K562 (cell line): ENCODE measurements around the gene DPEP1. TPM values are rescaled to one million over a fixed set of nuclear protein-coding genes. Genes with fewer than 3 reads are reported as not detected.

ENCODE experiments used
- CBFA2T3 ChIP-seq: fragments of 450-650 bp; IDR thresholded peaks from 2 replicates; pipeline ENCODE4 v1.6.1; 2017
- CCNT2 ChIP-seq: IDR thresholded peaks from 2 replicates; pipeline ENCODE4 v1.6.1; 2011; ENCODE audit warnings: borderline replicate concordance, low read depth, mild to moderate bottlenecking, moderate library complexity, mixed read lengths, low read length; ENCODE audit not compliant: insufficient read length; ENCODE audit errors: extremely low read depth
- CHD2 ChIP-seq: IDR thresholded peaks from 2 replicates; pipeline ENCODE4 v1.6.1; 2011; ENCODE audit warnings: low read depth, low read length
- CREB1 ChIP-seq, 2 experiments: sonication (generic) in 1 of 2; formaldehyde crosslinking in 1 of 2; IDR thresholded peaks; 2 replicates each; pipeline versions ENCODE4 v1.6.1 to v1.8.0; 2012 to 2022; ENCODE audit warnings: inconsistent platforms in 1 of 2, mild to moderate bottlenecking in 1 of 2, missing genetic modification reagents in 1 of 2, moderate library complexity in 1 of 2
- CREM ChIP-seq: IDR thresholded peaks from 2 replicates; pipeline ENCODE4 v1.6.1; 2014; ENCODE audit warnings: antibody characterized with exemption, low read depth
- EGR1 ChIP-seq: fragments of 450-650 bp; conservative IDR thresholded peaks from 2 replicates; pipeline ENCODE4 v1.6.1; 2017; ENCODE audit warnings: mild to moderate bottlenecking
- GABPB2 ChIP-seq: fragments of 250-450 bp; sonication (Bioruptor Pico); conservative IDR thresholded peaks from 2 replicates; pipeline ENCODE4 v1.5.1; 2021; ENCODE audit warnings: mild to moderate bottlenecking
- GATAD2A ChIP-seq: fragments of 450-650 bp; IDR thresholded peaks from 2 replicates; pipeline ENCODE4 v1.6.1; 2017
- HCFC1 ChIP-seq: IDR thresholded peaks from 2 replicates; pipeline ENCODE4 v1.6.1; 2012; ENCODE audit warnings: low read depth, low read length, improper control_type of control experiment
- MCM7 ChIP-seq, 2 experiments: fragments of 450-650 bp; IDR thresholded peaks; 2 replicates each; pipeline ENCODE4 v1.6.1; 2016 to 2018
- MITF ChIP-seq: IDR thresholded peaks from 2 replicates; pipeline ENCODE4 v1.6.1; 2014; ENCODE audit warnings: antibody characterized with exemption
- POLR2G ChIP-seq: fragments of 200-400 bp; formaldehyde crosslinking; IDR thresholded peaks from 2 replicates; pipeline ENCODE4 v1.6.1; 2017; ENCODE audit warnings: low read depth, mild to moderate bottlenecking, antibody characterized with exemption, low read length, moderate library complexity
- PPARD ChIP-seq: fragments of 250-450 bp; sonication (Bioruptor Pico); IDR thresholded peaks from 2 replicates; pipeline ENCODE4 v1.8.0; 2022; ENCODE audit warnings: inconsistent platforms, mild to moderate bottlenecking, moderate library complexity
- PYGO2 ChIP-seq: fragments of 450-650 bp; IDR thresholded peaks from 2 replicates; pipeline ENCODE4 v1.6.1; 2016; ENCODE audit warnings: mild to moderate bottlenecking, missing genetic modification characterization, moderate library complexity, missing compliant biosample characterization
- RB1 ChIP-seq: fragments of 450-650 bp; IDR thresholded peaks from 2 replicates; pipeline ENCODE4 v1.6.1; 2017; ENCODE audit warnings: low read depth, mild to moderate bottlenecking
- RBFOX2 ChIP-seq: fragments of 200-400 bp; formaldehyde crosslinking; IDR thresholded peaks from 2 replicates; pipeline ENCODE4 v1.6.1; 2017; ENCODE audit warnings: low read depth, mild to moderate bottlenecking, low read length, moderate library complexity
- STAT6 ChIP-seq: sonication (generic); formaldehyde crosslinking; IDR thresholded peaks from 2 replicates; pipeline ENCODE4 v1.8.1; 2023; ENCODE audit warnings: mild to moderate bottlenecking, missing genetic modification reagents
- U2AF1 ChIP-seq: fragments of 200-400 bp; formaldehyde crosslinking; optimal IDR thresholded peaks from 2 replicates; pipeline ENCODE3; 2017; ENCODE audit warnings: mild to moderate bottlenecking, low read depth, low read length, moderate library complexity
- U2AF2 ChIP-seq: fragments of 200-400 bp; formaldehyde crosslinking; optimal IDR thresholded peaks from 2 replicates; pipeline ENCODE3; 2017; ENCODE audit warnings: low read depth, mild to moderate bottlenecking, low read length
- ZC3H8 ChIP-seq: fragments of 450-650 bp; IDR thresholded peaks from 2 replicates; pipeline ENCODE4 v1.6.1; 2017
- ZFX ChIP-seq: sonication (generic); formaldehyde crosslinking; IDR thresholded peaks from 2 replicates; pipeline ENCODE4 v1.8.0; 2022; ENCODE audit warnings: mild to moderate bottlenecking, missing genetic modification reagents, moderate library complexity
- ZNF175 ChIP-seq: fragments of 200-800 bp; sonication (Bioruptor generic); IDR thresholded peaks from 2 replicates; pipeline ENCODE4 v1.6.1; 2016; ENCODE audit warnings: low read depth, mild to moderate bottlenecking, missing genetic modification characterization, missing compliant biosample characterization
- ZNF212 ChIP-seq: fragments of 450-650 bp; formaldehyde crosslinking; IDR thresholded peaks from 2 replicates; pipeline ENCODE4 v1.4.0; 2020; ENCODE audit warnings: mild to moderate bottlenecking
- ZNF398 ChIP-seq: fragments of 250-450 bp; sonication (Bioruptor Pico); IDR thresholded peaks from 2 replicates; pipeline ENCODE4 v1.8.0; 2021; ENCODE audit warnings: moderate library complexity, mild to moderate bottlenecking, inconsistent platforms
- polyA plus RNA-seq, 8 experiments: library from polyadenylated mRNA; depleted of rRNA in 4 of 8; stranded (reverse) in 5 of 8; unstranded in 3 of 8; fragments of >200 nt; fragmentation: Nextera tagmentation in 2 of 8; fragmentation: Illumina TruSeq in 1 of 8; extraction: Ambion mirVana in 2 of 8; extraction: Trizol in 1 of 8; gene quantifications; 2 replicates each; pipeline versions ENCODE4 v1.2.1 to v1.2.3, GENCODE V29; 2011 to 2014; ENCODE audit warnings: inconsistent platforms in 1 of 8, missing spikeins in 1 of 8
- total RNA-seq, 7 experiments: library from RNA; depleted of rRNA in 6 of 7; stranded (reverse); fragments of >200 nt in 6 of 7; fragmentation: Illumina TruSeq in 2 of 7; extraction: Trizol in 2 of 7; gene quantifications; 2 replicates each; pipeline versions ENCODE4 v1.2.1 to v1.2.3, GENCODE V29; 2011 to 2021; ENCODE audit warnings: low replicate concordance in 1 of 7

Gene DPEP1
- total and polyA plus RNA-seq, 9 of the 15 experiments (the other 6 are each of a cell fraction or from before 2014, with no cell fraction given): 0.14 to 0.31 (median 0.20) TPM; not detected in 6

GRCh38 chr16:89657442-89658220 is 44.2 kb downstream of the DPEP1 start, which contains the start of the genes CHMP1A and SPATA33 (continued):
- TF ChIP-seq PYGO2 (tag): no peak
- no peak for TF ChIP-seq GATAD2A
- TF ChIP-seq U2AF1: no peak
- peak; percentile 89 for TF ChIP-seq RBFOX2
- TF ChIP-seq CCNT2: peak; percentile 69
- no peak for TF ChIP-seq GABPB2 (CRISPR knock-in tag)
- TF ChIP-seq CREB1 (IDR thresholded peaks at IDR 0.05): peak; percentile 73
- no peak for TF ChIP-seq CREB1 (CRISPR knock-in tag; IDR thresholded peaks at IDR 0.05)
- TF ChIP-seq ZNF175 (CRISPR knock-in tag): no peak
- TF ChIP-seq ZNF212 (CRISPR knock-in tag): no peak
- TF ChIP-seq STAT6: 0 out of 2 replicates have a peak, but pooled peaks have one; percentile 16
- no peak for TF ChIP-seq ZC3H8
- peak; percentile 92 for TF ChIP-seq POLR2G
- peak; percentile 73 for TF ChIP-seq ZFX (CRISPR knock-in tag)
- TF ChIP-seq MCM7 (IDR thresholded peaks at IDR 0.05): no peak
- TF ChIP-seq RB1: peak; percentile 84
- TF ChIP-seq EGR1: 0 out of 2 replicates have a peak, but pooled peaks have one; percentile 18
- TF ChIP-seq MITF: no peak
- TF ChIP-seq U2AF2: no peak
- TF ChIP-seq CBFA2T3: no peak
- no peak for TF ChIP-seq PPARD (CRISPR knock-in tag)
- TF ChIP-seq ZNF398 (CRISPR knock-in tag): no peak
- TF ChIP-seq HCFC1: peak; percentile 70
- peak; percentile 97 for TF ChIP-seq CHD2
- TF ChIP-seq CREM: peak; percentile 70
